ENCODE measurements around the gene LETM1. TPM values are rescaled to one million over a fixed set of nuclear protein-coding genes. Genes with fewer than 3 reads are reported as not detected.
A peak's percentile ranks its signal among the peaks of the same experiment; 100 is the strongest.

The LETM1 gene
- total RNA-seq, 4 donors from 2014 or later: 40.6 to 85.6 (median 72.8) TPM

- TF ChIP-seq POLR2A (IDR thresholded peaks at IDR 0.05): no peak
- TF ChIP-seq CTCF (IDR thresholded peaks at IDR 0.05): no peak
- intact Hi-C loops (cut with DNase I): no loop called here
- Histone ChIP-seq H3K4me3 (no peak overlapping the region), H3K27me3 (peaks cover 0 to 3% (median 0%) of the 10 kb centered on the region in 4 donors), H3K27ac (peak overlapping the region in 3 of 4 donors; percentile 31 to 92 (median 81)), H3K9me3 (no peaks in the 10 kb centered on the region), H3K36me3 (no peaks in the 10 kb centered on the region), H3K4me1 (peaks cover 65 to 96% (median 74%) of the 10 kb centered on the region in 3 donors)
- WGBS, 2 donors: 38% methylated on average over 4 of the region's 10 CpGs; no CpG with 5 or more reads in 1 of the 2 donors
- DNase-seq: no peak
Measured at GRCh38 chr4:1783015-1783414, 72.9 kb downstream of the LETM1 start.

GRCh38 chr4:1780435-1780834 is 75.5 kb downstream of the LETM1 start:
- 66 to 86% methylated on average over 8 to 9 of the region's 14 CpGs for WGBS, 2 donors
- peaks cover 0 to 6% (median 0%) of the 10 kb centered on the region in 4 donors for H3K27me3 ChIP-seq
- H3K4me1 ChIP-seq: peaks cover 52 to 96% (median 66%) of the 10 kb centered on the region in 3 donors
- intact Hi-C loops (cut with DNase I): no loop called here
- DNase-seq: no peak
- no peak overlapping the region for H3K4me3 ChIP-seq
- H3K36me3 ChIP-seq: no peaks in the 10 kb centered on the region
- TF ChIP-seq CTCF (IDR thresholded peaks at IDR 0.05) (no peak), POLR2A (IDR thresholded peaks at IDR 0.05) (no peak)
- no peaks in the 10 kb centered on the region for H3K9me3 ChIP-seq
- no peak overlapping the region for H3K27ac ChIP-seq

- Histone ChIP-seq H3K4me3 (no peak overlapping the region), H3K36me3 (no peaks in the 10 kb centered on the region), H3K9me3 (no peaks in the 10 kb centered on the region), H3K27me3 (peaks cover 0 to 6% (median 0%) of the 10 kb centered on the region in 4 donors), H3K27ac (no peak overlapping the region), H3K4me1 (peaks cover 45 to 90% (median 59%) of the 10 kb centered on the region in 3 donors)
- no peak for TF ChIP-seq CTCF (IDR thresholded peaks at IDR 0.05)
- TF ChIP-seq POLR2A (IDR thresholded peaks at IDR 0.05): no peak
- intact Hi-C loops (cut with DNase I): no loop called here
- DNase-seq: no peak
- WGBS, 2 donors: 60% methylated on average over 4 of the region's 18 CpGs; no CpG with 5 or more reads in 1 of the 2 donors
Measured at GRCh38 chr4:1779588-1780382, 76.2 kb downstream of the LETM1 start.

GRCh38 chr4:1778642-1779392 is 77.1 kb downstream of the LETM1 start:
- WGBS, 2 donors: 80 to 88% methylated on average over 10 to 12 of the region's 18 CpGs
- peaks cover 36 to 88% (median 50%) of the 10 kb centered on the region in 3 donors for H3K4me1 ChIP-seq
- TF ChIP-seq CTCF (IDR thresholded peaks at IDR 0.05) (no peak), POLR2A (IDR thresholded peaks at IDR 0.05) (no peak)
- H3K36me3 ChIP-seq: no peaks in the 10 kb centered on the region
- peaks cover 0 to 6% (median 0%) of the 10 kb centered on the region in 4 donors for H3K27me3 ChIP-seq
- no peak overlapping the region for H3K27ac ChIP-seq
- intact Hi-C loops (cut with DNase I): no loop called here
- DNase-seq: no peak
- no peaks in the 10 kb centered on the region for H3K9me3 ChIP-seq
- H3K4me3 ChIP-seq: no peak overlapping the region
